ENCODE measurements around the gene ARFGEF3.

GRCh38 chr6:138296786-138297185, 135.0 kb downstream of the ARFGEF3 start:
- TF ChIP-seq CTCF (IDR thresholded peaks at IDR 0.05; ENCODE audit: low read depth, low read length, missing input control) (no peak), YY1 (IDR thresholded peaks at IDR 0.05) (no peak)
